GM06990 (cell line): ENCODE results near the gene FERMT3.

Source experiments
- DNase-seq: peaks from one replicate; pipeline ENCODE4 v3.0.0-alpha.2; 2011; ENCODE audit not compliant: insufficient read length; ENCODE audit errors: extremely low read depth
- H3K27me3 ChIP-seq: replicated peaks from 2 replicates; pipeline ENCODE4 v1.6.0; 2011; ENCODE audit warnings: low read length; ENCODE audit not compliant: control insufficient read depth, insufficient read depth
- H3K36me3 ChIP-seq: 2 replicates; pipeline ENCODE4 v1.5.1; 2011; ENCODE audit warnings: low read length; ENCODE audit not compliant: control insufficient read depth, insufficient read depth
- H3K4me3 ChIP-seq: replicated peaks from 2 replicates; pipeline ENCODE4 v1.5.1; 2011; ENCODE audit warnings: low read depth, mild to moderate bottlenecking, control low read depth, low read length
- CTCF ChIP-seq: IDR thresholded peaks from 2 replicates; pipeline ENCODE4 v1.5.1; 2011; ENCODE audit warnings: low read length, control low read depth, mild to moderate bottlenecking, inconsistent platforms; ENCODE audit not compliant: insufficient read depth, poor library complexity, severe bottlenecking

Gene FERMT3

DNA sequence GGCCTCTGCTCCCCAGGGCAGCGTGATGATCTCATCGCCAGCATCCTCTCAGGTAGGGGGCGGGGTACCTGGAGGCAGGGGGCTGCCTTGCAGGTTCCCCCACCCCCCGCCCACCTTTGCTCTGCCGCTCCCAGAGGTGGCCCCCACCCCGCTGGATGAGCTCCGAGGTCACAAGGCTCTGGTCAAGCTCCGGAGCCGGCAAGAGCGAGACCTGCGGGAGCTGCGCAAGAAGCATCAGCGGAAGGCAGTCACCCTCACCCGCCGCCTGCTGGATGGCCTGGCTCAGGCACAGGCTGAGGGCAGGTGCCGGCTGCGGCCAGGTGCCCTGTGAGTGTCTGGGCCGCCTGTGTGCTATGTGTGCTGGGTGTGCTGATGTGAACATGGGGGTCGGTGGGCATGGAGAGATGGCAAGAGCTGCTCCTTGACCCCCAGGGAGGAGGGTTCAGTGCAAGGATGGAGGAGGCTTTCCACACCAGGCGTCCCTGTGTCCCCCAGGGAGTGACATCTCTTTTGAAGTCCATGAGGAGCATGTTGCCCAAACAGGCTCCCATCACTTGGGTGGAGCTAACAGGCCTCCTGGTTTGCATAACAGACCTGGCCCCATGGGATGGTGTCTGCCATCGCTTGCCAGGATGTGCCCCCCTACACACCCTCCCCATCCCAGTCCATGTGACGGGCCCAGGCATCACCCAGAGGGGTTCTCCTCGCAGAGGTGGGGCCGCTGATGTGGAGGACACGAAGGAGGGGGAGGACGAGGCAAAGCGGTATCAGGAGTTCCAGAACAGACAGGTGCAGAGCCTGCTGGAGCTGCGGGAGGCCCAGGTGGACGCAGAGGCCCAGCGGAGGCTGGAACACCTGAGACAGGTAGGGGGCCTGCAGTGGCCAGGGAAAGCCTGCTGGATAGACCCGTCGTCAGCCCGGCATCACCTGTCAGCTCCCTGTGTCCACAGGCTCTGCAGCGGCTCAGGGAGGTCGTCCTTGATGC is 58.9 kb downstream of the FERMT3 start:
- Histone ChIP-seq H3K36me3 (peaks cover 8% of the 10 kb centered on the region), H3K4me3 (no peak overlapping the region), H3K27me3 (no peaks in the 10 kb centered on the region)
- TF ChIP-seq CTCF: no peak
- DNase-seq: no peak

- H3K27me3 ChIP-seq: no peaks in the 10 kb centered on the region
- TF ChIP-seq CTCF: no peak
- peaks cover 7% of the 10 kb centered on the region for H3K36me3 ChIP-seq
- DNase-seq: no peak
- no peak overlapping the region for H3K4me3 ChIP-seq
Measured at GRCh38 chr11:64266339-64266738, 59.8 kb downstream of the FERMT3 start.

GRCh38 chr11:64267207-64267945 is 60.9 kb downstream of the FERMT3 start:
- Histone ChIP-seq H3K36me3 (peaks cover 5% of the 10 kb centered on the region), H3K27me3 (no peaks in the 10 kb centered on the region), H3K4me3 (no peak overlapping the region)
- DNase-seq: no peak
- no peak for TF ChIP-seq CTCF

- no peak for TF ChIP-seq CTCF
- peaks cover 3% of the 10 kb centered on the region for H3K36me3 ChIP-seq
- H3K4me3 ChIP-seq: peak overlapping the region; percentile 65
- H3K27me3 ChIP-seq: no peaks in the 10 kb centered on the region
- no peak for DNase-seq
Measured at GRCh38 chr11:64268025-64268892, 61.7 kb downstream of the FERMT3 start.

- no peak for TF ChIP-seq CTCF
- Histone ChIP-seq H3K4me3 (peak overlapping the region; percentile 65), H3K36me3 (peaks cover 2% of the 10 kb centered on the region), H3K27me3 (no peaks in the 10 kb centered on the region)
- peak; percentile 72 for DNase-seq
Measured at GRCh38 chr11:64268893-64269539, 62.5 kb downstream of the FERMT3 start.
